ENCODE results near the gene SMO. TPM values are rescaled to one million over a fixed set of nuclear protein-coding genes. Genes with fewer than 3 reads are reported as not detected.

Gene SMO
- total RNA-seq, 1 experiment from 2014 or later: 12.8 TPM

DNA sequence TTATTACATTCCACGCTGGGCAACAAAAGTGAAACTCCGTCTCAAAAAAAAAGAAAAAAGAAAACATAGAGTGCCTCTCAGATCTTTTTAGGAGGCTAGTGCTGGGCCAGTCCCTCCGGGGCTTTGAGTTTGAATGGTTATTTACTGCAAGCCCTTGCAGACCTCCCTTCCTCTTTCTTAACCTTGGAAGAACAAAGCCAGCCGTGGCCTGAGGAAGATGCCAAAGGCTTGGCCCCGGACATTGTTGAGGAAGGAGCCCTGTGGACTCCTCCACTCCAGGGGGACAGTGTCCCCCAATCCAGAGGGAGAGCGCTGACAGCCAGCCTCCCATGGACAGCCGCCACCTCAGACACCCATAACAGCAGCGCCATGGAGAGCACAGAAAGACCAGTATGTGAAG is 38.9 kb upstream of the SMO start:
- H3K9me3 ChIP-seq (ENCODE audit: control insufficient read depth in 1 of 2, insufficient read depth in 1 of 2, low read depth in 1 of 2, low read length in 2 of 2): no peaks in the 10 kb centered on the region
- H3K36me3 ChIP-seq (ENCODE audit: control insufficient read depth in 1 of 2, insufficient read depth in 2 of 2, low read length in 2 of 2): no peaks in the 10 kb centered on the region
- H3K4me3 ChIP-seq (replicated peaks in 1 of 2; ENCODE audit: low read depth in 1 of 2, low read length in 2 of 2): no peak overlapping the region
- H3K4me1 ChIP-seq (ENCODE audit: control insufficient read depth in 1 of 2, insufficient read depth in 2 of 2, low read length in 2 of 2): peaks cover 0 to 5% of the 10 kb centered on the region in 2 experiments; a peak in 1 of 4 replicates
- H3K4me2 ChIP-seq (ENCODE audit: low read length): no peak overlapping the region
- ChIA-PET POLR2A (no interaction called here), CTCF (no interaction called here), RAD21 (ENCODE audit: low non-redundant PET in 1 of 2, low total read pairs in 2 of 2, uncharacterized antibody in 2 of 2, unreplicated experiment in 2 of 2) (no interaction called here)
- intact Hi-C loops (cut with micrococcal nuclease): no loop called here
- H4K20me1 ChIP-seq (ENCODE audit: insufficient read depth): no peaks in the 10 kb centered on the region
- TF ChIP-seq EZH2phosphoT487 (IDR thresholded peaks at IDR 0.05; ENCODE audit: borderline replicate concordance) (no peak), EZH2 (IDR thresholded peaks at IDR 0.05) (no peak), POLR2A (IDR thresholded peaks at IDR 0.05; ENCODE audit: borderline replicate concordance, extremely low read depth, insufficient read depth, insufficient read length) (no peak), ELF1 (IDR thresholded peaks at IDR 0.05; ENCODE audit: borderline replicate concordance, low read depth) (no peak), FOSL1 (IDR thresholded peaks at IDR 0.05; ENCODE audit: low read depth) (no peak), SP1 (IDR thresholded peaks at IDR 0.05; ENCODE audit: low read depth) (no peak), YY1 (IDR thresholded peaks at IDR 0.05; ENCODE audit: extremely low read depth, insufficient replicate concordance, low read depth, low read length) (no peak), ZNF274 (IDR thresholded peaks at IDR 0.05; ENCODE audit: low read depth, low read length) (no peak), RAD21 (IDR thresholded peaks at IDR 0.05; ENCODE audit: low read depth) (no peak), SRF (IDR thresholded peaks at IDR 0.05; ENCODE audit: low read depth) (no peak), ATF3 (IDR thresholded peaks at IDR 0.05) (no peak), POLR2AphosphoS5 (IDR thresholded peaks at IDR 0.05; ENCODE audit: low read depth, low read length) (no peak)
- TF ChIP-seq, protein P1, sequence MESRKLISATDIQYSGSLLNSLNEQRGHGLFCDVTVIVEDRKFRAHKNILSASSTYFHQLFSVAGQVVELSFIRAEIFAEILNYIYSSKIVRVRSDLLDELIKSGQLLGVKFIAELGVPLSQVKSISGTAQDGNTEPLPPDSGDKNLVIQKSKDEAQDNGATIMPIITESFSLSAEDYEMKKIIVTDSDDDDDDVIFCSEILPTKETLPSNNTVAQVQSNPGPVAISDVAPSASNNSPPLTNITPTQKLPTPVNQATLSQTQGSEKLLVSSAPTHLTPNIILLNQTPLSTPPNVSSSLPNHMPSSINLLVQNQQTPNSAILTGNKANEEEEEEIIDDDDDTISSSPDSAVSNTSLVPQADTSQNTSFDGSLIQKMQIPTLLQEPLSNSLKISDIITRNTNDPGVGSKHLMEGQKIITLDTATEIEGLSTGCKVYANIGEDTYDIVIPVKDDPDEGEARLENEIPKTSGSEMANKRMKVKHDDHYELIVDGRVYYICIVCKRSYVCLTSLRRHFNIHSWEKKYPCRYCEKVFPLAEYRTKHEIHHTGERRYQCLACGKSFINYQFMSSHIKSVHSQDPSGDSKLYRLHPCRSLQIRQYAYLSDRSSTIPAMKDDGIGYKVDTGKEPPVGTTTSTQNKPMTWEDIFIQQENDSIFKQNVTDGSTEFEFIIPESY (IDR thresholded peaks at IDR 0.05; ENCODE audit: extremely low read depth, insufficient replicate concordance, low read length): no peak
- TF ChIP-seq, protein P2, sequence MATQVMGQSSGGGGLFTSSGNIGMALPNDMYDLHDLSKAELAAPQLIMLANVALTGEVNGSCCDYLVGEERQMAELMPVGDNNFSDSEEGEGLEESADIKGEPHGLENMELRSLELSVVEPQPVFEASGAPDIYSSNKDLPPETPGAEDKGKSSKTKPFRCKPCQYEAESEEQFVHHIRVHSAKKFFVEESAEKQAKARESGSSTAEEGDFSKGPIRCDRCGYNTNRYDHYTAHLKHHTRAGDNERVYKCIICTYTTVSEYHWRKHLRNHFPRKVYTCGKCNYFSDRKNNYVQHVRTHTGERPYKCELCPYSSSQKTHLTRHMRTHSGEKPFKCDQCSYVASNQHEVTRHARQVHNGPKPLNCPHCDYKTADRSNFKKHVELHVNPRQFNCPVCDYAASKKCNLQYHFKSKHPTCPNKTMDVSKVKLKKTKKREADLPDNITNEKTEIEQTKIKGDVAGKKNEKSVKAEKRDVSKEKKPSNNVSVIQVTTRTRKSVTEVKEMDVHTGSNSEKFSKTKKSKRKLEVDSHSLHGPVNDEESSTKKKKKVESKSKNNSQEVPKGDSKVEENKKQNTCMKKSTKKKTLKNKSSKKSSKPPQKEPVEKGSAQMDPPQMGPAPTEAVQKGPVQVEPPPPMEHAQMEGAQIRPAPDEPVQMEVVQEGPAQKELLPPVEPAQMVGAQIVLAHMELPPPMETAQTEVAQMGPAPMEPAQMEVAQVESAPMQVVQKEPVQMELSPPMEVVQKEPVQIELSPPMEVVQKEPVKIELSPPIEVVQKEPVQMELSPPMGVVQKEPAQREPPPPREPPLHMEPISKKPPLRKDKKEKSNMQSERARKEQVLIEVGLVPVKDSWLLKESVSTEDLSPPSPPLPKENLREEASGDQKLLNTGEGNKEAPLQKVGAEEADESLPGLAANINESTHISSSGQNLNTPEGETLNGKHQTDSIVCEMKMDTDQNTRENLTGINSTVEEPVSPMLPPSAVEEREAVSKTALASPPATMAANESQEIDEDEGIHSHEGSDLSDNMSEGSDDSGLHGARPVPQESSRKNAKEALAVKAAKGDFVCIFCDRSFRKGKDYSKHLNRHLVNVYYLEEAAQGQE (IDR thresholded peaks at IDR 0.05; ENCODE audit: low read depth): no peak
- H3K9ac ChIP-seq (ENCODE audit: low read length): no peak overlapping the region
- ATAC-seq (no peak), DNase-seq (ENCODE audit: low read depth, low spot score) (no peak)
- H2AFZ ChIP-seq (ENCODE audit: low read depth, low read length, poor library complexity, severe bottlenecking): no peak overlapping the region
- no peaks in the 10 kb centered on the region for H3K79me2 ChIP-seq (ENCODE audit: insufficient read depth, low read length)
- H3K9me2 ChIP-seq (ENCODE audit: insufficient read depth): no peaks in the 10 kb centered on the region
- BruUV-seq (replicated peaks): no TSS peak
- no peaks in the 10 kb centered on the region for H3K27me3 ChIP-seq (ENCODE audit: insufficient read depth, low read length)
- no peak overlapping the region for H3K27ac ChIP-seq (ENCODE audit: low read depth, low read length)
